Medulla oblongata (tissue), 1 donor: Measurements from ENCODE around the gene TMPRSS7.
"Not testable (repeated sequence)": the region's sequence is repeated elsewhere in the genome, so short reads cannot be mapped to it uniquely, and the experiment has no call there.

Experiments used
- DNase-seq: peaks from one replicate; pipeline ENCODE4 v3.0.0-alpha.2; 2015; ENCODE audit errors: extremely low spot score

Gene TMPRSS7

GRCh38 chr3:112061152-112061551 lies 26.6 kb downstream of the TMPRSS7 start:
- DNase-seq: no peak

- not testable (repeated sequence) for DNase-seq
These were observed 38.0 kb downstream of the TMPRSS7 start for GRCh38 chr3:112072387-112073060.

GRCh38 chr3:112074006-112074405 lies 39.5 kb downstream of the TMPRSS7 start:
- no peak for DNase-seq

GRCh38 chr3:112074616-112075497 lies 40.3 kb downstream of the TMPRSS7 start:
- DNase-seq: no peak

DNA sequence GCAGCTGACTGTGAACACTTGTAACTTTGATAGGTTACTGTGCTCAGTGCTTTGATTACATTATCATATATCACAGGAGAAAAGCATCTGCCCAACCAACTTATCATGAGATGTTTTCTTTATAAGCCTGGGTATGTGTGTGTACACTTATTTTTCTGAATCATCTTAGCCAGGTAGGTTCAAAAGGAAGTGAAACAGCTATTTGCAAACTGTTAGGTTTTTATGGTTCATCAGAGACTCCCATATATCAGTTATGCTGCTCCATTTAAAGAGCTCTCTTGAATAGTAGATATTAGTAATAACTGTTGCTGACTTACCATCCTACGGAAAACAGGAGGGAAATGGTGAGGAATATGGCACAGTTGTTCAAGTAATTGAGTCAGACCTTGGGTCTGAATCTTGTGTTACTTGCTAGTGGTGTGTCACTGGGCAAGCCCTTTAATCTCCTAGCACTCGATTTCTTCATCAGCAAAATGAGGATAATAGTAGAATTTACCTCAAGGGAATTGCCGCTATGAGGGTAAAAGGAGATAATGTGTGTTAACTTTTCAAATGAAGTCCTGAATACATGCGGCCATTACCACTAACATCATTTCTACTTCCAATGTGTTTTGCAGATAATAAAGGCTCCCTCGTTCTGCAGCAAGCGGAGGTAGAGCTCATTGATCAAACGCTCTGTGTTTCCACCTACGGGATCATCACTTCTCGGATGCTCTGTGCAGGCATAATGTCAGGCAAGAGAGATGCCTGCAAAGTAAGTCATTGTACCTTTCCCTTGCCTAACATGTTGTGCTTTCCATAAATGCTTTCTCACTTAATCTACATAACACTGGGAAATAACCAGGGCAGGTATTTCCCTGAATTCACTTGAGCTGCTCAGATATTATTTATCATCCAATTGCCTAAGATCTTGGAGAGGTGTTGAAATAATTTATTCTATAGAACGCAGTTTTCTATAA lies 43.9 kb downstream of the TMPRSS7 start:
- no peak for DNase-seq

- no peak for DNase-seq
These were observed 48.7 kb downstream of the TMPRSS7 start for GRCh38 chr3:112083239-112083638.

GRCh38 chr3:112084980-112085705 lies 50.6 kb downstream of the TMPRSS7 start:
- DNase-seq: no peak

DNA sequence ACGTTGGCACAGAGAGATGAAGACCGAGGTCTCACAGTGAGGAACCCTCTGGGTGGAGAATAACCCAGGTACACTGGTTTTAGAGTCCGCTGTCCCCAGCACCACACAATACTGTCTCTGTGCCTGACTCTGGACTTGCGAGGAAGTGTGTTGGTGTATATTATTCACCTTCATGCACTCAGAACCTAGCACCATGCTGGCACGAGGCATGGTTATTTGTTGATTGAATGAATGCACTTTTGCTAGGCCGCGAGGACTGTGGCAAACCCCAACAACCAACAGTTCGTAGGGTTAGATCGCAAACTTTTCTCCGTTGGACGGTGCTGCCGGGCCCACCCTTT lies 51.2 kb downstream of the TMPRSS7 start:
- DNase-seq: no peak

- peak; percentile 58 for DNase-seq
These were observed 51.7 kb downstream of the TMPRSS7 start, which contains the start of gene C3orf52 for GRCh38 chr3:112086076-112086854. TSS of gene C3orf52 (plus strand) at chr3:112086389. CDS start at chr3:112086408, 19 bp downstream.

DNA sequence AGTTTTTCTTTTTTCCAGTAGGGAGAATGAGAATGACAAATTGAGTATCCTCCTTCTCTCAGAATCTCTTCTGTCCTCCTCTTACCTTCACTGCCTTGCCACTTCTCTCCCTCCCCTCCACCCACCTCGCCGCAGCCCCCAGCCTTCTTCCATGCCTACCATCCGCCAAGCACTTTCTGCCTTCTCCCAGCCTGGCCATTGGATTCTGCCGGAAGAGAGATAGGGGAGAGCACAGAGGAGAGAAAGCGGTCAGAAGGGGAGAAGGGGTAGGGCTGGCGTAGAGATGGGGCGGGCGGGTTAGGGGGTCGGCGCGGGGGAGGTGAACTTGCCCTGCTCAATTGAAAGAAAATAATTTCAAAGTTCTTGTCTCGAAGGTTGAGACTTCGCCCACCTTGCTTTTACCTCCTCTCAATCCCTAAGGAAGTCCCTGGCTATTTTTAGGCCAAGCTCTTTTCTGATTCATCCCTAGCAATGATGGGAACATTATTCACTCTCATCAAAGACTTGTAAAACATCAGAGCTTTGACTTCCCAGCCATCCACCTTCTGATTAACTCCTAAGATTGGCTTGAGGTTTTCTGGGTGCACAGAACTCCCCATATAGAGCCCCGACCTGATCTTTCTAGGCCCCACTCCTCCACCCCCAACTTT lies 52.5 kb downstream of the TMPRSS7 start:
- no peak for DNase-seq

DNA sequence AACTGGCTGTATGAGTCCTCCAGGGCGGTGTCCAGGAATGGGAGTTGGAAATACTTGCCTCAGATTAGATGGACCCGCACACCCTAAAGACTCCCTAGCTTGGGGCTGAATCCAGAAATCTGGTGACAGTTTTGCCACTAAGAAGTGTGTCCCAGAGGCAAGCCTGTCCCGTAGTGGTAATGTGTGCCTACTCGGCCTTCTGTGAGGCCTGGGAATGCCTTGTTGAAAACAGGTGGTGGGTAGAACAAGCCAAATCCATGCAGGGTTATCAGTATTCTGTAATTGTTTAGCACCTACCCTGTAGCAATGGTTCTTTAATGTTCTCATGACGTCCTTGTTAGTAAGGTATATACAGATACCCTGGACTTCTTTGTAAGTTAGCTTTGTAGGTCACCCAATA lies 53.2 kb downstream of the TMPRSS7 start:
- no peak for DNase-seq

- DNase-seq: no peak
These were observed 54.4 kb downstream of the TMPRSS7 start for GRCh38 chr3:112088944-112089343.

DNA sequence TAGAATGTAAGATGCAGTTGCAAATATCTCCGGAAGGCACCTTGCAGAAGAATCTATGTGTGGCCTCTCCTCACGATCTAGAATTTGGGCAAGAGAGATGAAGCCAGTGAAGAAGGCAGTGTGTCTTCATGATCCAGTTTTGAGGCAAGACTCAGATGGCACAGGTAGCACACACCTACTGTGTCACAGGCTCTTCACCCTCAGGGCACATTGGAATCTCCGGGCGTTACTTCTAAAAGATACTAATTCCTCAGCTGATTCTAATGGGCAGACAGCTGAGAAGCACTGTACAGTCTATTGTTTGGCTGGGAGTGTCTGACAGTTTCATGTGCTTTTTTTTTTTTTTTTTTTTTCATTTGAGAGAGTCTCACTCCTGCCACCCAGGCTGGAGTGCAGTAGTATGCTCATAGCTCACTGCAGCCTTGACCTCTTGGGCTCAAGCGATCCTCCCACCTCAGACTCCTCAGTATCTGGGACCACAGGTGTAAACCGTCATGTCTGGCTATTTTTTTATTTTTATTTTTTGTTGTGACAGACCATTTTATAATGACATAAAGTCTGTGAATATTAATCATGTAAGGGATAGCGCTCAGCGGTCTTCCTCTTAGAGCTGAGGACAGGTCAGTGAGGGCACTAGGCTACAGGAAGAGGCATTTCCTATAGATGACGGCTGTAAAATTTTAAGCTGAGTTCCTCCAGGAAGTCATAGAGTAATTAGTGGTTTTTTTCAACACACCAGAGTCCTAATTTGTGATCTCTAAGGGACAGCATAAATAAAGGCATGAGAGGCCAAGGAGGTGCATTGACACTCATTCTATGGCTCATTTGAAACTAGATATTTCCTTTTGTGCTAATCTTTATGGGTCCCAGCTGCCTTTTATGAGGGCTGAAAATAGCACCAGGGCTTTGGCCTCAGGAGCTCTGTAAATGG lies 55.7 kb downstream of the TMPRSS7 start:
- DNase-seq: no peak

DNA sequence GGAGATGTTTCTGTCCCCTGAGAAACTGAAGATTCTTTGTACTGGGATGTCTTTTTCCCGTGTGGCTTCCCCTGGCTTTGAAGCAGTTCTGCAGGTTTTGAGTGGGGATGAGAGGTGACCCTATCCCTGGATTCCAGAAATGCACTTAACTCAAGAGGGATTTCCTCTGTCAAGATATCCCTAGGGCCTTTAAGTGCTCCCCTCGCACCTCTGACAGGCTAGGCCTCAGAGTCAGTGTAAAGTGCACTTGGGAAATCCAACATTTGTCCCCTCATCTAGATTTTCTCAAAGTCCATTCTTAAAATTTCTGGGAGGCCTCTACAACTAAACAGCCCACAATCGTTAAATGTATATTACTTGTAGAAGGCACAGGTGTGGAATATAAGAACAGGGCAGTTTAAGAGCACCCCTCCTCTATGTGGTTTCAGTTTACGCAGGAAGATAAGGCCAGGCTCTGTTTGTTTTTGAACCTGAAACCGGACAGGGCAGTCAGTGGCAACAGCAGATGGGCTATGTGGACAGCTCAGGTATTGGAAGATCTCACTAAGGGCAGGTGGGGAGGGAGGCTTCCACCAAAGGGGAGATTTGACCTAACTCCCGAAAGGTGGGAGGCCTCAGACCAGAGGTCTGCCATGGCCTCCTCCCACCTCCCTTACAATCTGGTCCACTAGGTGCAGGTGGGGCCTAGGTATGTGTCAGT lies 56.5 kb downstream of the TMPRSS7 start:
- no peak for DNase-seq

- DNase-seq: no peak
These were observed 58.1 kb downstream of the TMPRSS7 start for GRCh38 chr3:112092496-112093179.

DNA sequence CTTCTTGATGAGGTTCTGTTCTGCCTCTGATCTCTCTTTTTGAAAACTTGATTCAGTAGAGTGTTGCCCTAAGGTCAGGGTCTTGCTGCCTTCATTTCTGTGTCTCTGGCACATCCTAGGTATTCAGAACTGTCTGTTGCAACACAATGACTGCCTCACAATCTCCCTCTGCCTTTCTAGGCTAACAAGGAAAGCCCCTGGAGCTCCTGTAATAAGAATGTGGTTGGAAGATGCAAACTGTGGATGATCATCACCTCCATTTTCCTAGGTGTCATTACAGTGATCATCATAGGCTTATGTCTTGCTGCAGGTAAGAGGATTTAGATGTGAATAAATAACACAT lies 58.6 kb downstream of the TMPRSS7 start:
- no peak for DNase-seq

DNA sequence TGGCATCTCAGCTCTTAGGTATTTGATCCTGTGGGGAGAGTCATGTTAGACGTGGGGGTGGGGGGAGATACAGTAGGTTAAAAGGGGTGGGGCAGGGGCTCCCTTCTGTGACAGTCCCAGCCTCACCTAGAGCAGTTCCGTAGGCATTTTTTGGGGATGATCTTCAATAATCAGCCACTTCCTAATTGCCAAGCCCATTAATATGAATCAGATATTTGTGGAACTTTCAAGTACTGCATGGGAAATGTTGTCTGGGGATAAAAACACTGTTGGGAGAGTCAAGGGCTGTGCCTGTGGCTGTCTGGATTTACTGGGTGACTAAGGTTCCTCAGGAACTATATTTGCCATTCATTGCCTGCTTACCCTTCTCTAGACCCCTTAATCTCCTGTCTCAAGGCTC lies 61.2 kb downstream of the TMPRSS7 start:
- no peak for DNase-seq

GRCh38 chr3:112096176-112096575 lies 61.6 kb downstream of the TMPRSS7 start:
- no peak for DNase-seq
